ENCODE measurements around the gene FXYD3.
"Not testable (repeated sequence)": the region's sequence is repeated elsewhere in the genome, so short reads cannot be mapped to it uniquely, and the experiment has no call there.

Gene FXYD3

DNA sequence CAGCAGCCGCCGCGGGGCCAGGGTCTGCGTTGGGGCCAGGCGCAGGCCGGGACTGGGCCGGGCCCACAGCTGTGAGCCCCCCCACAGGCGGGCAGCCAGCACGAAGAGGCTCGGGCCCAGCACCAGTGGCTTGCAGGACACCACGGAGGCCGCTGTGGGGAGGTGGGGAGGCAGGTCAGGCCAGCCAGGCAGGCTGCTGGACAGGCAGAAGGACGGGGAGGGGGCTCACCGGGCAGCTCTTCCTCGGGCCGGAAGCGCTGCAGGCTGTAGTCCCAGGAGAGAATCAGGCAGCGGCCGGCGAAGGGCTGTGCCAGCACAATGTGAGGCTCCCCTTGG lies 11.0 kb downstream of the FXYD3 start:
- DNase-seq: no peak

DNA sequence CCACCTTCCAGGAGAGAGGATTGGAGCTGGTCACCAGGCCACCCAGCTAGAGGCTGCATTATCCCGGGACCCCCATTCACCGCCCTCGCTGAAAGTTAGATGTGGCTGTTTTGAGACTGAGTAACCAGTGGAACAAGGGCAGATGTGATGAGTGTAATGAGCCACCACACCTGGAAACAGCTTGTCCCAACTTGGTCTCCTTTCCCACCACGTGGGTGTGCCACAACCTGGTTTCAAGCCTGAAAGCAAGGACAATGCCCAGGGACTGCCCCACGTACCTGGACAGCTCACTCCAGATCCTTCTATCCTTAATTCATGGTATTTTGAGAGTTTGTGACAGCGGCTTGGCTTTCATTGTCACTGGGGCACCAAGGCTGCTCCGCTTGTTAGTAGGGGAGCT lies 12.2 kb downstream of the FXYD3 start:
- DNase-seq: no peak

DNA sequence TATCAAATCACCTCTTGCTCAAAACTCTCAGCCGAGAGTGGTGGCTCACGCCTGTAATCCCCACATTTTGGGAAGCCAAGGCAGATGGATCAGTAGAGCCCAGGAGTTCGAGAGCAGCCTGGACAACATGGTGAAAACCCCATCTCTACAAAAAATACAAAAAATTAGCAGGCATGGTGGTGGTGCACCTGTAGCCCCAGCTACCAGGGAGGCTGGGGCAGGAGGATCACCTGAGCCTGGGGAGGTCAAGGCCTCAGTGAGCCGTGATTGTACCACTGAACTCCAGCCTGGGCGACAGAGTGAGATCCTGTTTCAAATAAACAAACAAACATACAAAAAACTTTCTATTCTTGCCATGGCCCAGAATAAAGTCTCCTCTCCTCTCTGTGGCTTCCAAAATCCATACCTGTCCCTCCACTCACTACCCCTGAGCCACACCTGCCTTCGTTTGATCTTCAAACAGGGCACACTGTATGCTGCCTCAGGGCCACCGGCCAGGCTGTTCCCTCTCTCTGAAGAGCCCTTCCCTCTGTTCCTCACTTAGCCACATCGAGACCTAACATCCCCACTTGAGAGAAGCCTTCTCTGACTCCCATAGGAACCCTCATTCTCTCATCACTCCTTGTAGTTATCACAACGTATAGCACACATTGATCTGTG lies 12.9 kb downstream of the FXYD3 start:
- DNase-seq: no peak

DNA sequence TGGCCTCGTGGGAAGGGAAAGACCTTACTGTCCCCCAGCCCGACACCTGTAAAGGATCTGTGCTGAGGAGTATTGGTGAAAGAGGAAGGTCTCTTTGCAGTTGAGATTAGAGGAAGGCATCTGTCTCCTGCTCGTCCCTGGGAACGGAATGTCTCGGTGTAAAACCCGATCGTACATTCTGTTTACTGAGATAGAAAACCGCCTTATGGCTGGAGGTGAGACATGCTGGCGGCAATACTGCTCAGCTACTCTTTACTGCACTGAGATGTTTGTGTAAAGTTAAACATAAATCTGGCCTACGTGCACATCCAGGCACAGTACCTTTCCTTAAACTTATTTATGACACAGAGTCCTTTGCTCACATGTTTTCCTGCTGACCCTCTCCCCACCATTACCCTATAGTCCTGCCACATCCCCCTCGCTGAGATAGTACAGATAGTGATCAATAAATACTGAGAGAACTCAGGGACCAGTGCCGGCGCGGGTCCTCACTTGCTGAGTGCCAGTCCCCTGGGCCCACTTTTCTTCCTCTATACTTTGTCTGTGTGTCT lies 14.2 kb downstream of the FXYD3 start:
- DNase-seq: not testable (repeated sequence)

DNA sequence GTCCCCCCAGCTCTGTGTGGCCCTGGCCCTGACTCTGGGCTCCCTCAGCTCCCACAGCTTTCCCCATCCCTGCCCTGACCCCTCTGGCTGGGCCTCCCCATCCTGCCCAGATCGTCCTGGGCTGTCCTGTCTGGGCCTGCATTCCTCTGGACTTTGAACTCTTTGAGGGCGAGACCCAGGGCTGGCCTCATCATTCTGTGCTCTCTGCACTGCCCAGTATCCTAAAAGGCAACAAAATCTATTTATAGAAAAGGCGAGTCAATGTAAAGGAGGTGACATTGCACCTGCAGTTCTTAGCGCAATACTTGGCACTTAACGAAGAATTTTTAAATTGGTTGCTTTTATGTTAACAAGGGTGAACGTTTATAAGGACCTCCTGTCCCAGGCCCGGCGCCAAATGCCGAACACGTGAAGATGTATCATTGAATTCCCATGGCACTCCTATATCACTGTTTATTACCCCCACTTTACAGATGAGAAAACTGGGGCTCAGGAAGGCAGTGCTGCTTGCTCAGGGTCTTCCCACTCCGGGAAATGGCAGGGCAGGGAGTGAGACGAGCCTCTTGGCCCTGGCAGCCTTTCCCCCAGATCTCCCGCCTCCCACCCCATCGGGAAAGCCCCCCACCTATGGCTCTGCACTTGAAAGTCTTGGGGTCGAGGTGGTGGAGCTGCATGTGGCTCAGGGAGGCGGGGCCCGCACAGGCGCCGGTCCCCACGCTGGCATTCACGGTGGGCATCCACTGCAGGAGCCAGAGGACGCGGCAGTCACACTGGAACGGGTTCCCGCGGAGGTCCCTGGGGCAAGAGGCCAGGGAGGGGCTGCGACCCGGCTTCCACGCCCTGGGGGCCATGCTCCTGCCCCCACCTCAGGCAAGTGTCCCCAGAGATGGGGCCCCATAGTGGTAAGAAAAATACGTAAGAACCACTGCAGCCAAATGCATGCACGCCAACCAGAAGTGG lies 15.4 kb downstream of the FXYD3 start:
- DNase-seq: no peak

DNA sequence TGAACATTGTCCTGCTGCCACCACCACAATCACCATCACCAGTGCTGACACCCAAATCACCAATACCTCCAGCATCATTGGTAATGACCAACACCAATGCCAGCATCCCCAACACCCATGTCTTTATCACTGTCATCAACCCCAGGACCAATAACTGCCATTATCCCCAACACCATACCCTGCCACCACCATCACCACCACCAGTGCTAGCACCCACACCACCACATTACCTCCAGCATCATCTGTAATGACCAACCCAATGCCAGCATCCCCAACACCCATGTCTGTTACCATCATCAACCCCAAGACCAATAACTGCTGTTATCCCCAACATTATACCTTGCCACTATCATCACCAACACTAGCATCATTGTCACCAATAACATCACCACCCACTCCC lies 16.6 kb downstream of the FXYD3 start:
- DNase-seq: no peak

DNA sequence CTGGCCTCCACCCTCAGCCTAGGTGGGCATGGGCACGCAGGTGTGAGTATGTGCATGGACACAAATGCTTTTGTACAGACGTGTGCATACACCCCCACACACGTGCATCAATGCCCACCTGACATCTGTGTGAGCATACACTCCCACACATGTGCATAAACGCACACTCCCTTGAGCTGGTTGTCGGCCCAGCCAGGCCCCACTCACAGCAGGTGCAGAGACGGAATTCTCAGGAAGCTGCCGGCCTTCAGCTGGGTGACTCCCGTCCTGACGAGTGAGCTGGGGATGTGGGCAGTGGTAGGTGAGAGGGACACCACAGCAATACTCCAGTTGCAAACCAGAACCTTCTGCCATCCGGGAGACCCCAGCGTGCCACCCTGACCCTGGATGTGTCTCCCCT lies 18.2 kb downstream of the FXYD3 start:
- DNase-seq: no peak

DNA sequence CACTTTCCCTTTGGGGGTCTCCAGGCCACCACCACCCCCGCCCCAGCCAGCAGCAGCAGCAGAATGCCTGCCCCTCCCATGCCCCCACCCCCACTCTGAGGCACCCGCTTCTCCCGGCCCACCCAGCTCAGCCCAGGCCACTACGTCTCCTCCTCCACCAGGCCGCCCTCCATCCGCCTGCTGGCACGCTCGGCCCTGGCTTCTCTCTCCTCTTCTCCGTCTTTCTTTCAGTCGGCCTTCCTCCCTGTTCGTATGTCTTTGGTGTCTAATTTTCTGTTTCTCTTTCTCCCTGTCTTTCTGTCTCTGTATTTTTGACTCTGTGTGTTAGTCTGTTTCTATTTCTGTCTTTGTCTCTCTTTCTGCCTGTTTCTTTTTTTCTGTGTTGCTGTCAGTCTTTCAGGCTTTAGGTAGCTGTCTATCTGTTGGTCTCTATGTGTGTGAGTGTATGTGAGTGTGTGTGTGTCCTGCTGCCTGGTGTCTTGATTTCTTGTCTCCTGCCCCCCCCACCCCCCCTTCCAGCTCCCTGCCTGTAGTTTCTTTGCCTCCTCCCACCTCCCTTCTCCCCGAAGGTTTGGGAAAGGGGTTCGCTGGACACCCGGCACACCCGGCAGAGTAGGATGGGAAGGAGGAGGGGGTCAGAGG lies 19.1 kb downstream of the FXYD3 start, which contains the start of gene LGI4:
TSS of gene LGI4 (minus strand) at position 459 of the 642 bp plus-strand sequence. CDS start at position 80, 379 bp downstream.
- DNase-seq: no peak

DNA sequence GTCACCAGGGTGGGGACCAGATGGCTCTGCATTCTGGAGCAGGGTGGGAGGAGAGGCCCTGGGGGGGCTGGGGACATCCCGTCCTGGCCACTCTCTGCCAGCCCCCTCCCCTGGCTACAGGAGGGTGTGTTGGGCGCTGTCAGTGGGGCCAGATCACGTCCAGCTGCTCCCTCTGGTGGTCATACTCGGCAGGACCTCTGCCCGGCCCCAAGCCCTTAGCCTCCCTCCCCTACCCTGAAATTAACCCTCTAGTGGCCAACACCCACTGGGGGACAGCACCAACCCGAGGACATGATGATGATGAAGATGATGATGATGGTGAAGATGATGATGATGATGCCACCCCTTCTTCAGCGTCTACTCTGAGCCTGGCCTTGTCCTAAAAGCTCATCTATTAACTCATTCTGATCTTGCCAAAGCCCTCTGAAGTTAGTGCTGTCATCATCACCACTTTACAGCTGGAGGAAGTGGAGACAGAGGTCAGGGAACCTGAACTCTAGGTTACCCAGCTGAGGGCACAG lies 19.8 kb downstream of the FXYD3 start:
- DNase-seq: peak; percentile 66

DNA sequence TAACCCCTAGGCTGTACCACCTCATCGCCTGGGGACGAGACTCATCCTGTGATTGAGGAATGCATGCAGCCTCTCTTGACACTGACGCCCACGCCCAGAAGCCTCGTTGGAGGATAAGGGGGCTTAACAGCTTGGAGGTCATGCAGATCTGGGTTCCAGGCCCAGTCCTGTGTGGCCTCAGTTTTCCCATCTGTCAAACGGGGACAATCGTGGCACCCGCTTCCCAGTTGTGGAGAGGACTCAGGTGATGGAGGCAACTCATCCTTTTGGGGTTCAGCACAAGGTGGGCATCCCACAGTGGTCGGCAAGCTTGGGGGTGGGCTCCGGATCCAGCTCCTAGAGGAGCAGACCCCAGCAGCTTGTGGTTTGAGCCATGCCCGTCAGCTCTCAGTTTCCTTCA lies 20.6 kb downstream of the FXYD3 start:
- no peak for DNase-seq

DNA sequence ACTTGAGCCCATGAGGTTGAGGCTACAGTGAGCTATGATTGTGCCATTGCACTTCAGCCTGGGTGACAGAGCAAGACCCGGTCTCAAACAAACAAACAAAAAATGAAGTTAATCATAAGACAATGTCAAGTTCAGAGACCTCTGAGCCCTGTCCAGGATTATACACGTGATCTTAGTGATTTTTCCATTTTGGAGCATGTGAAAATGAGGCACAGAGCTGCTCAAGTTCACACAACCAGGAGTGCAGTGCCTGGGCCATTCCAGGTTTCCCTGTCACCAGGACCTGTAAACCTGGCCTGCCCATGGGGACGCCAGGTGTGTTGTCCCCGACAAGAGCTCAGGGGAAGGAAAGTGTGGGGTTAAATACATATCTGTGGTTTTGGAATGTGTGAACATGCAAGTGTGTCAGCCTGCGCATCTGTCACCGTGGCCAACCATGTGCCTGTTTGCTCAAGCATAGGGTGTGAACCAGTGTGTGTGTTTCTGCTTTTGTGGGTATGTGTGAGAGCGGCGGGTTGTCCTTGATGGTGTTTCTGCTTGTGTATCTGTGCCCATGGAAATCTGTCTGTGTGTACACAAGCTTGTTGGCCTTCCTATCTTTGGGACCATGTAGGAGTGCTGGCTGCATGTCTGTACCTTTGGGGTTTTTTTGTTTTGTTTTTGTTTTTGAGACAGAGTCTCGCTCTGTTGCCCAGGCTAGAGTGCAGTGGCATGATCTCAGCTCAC lies 21.5 kb downstream of the FXYD3 start:
- DNase-seq: no peak

DNA sequence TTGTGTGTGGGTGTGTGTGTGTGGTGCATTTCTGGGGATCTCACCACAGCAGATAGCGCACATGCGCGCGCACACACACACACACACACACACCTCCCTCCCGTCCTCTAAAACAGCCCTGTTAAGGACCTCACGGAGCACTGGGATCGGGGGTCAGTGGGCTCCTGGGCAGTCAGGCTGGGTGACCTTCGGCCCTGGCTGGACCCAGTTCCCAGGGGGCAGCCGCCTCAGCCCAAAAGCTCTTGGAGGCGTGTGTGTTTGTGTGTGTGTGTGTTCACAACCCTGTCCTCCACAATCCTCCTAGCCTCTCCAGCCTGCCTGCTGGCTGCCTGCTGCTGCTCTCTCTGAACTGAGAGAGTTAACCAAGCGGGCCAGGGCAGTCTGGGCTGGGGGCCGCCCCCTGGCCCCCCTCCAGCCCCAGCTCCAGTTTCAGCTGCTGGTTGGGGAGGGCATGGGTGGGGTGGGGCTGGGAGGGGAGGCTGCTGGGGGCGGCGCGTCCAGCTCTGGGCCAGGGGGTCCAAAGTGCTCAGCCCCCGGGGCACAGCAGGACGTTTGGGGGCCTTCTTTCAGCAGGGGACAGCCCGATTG lies 22.8 kb downstream of the FXYD3 start, which contains the start of gene FXYD1:
TSS of gene FXYD1 (plus strand) at position 520 of the 588 bp plus-strand sequence. CDS start 1,256 bp downstream, outside the sequence.
- no peak for DNase-seq

DNA sequence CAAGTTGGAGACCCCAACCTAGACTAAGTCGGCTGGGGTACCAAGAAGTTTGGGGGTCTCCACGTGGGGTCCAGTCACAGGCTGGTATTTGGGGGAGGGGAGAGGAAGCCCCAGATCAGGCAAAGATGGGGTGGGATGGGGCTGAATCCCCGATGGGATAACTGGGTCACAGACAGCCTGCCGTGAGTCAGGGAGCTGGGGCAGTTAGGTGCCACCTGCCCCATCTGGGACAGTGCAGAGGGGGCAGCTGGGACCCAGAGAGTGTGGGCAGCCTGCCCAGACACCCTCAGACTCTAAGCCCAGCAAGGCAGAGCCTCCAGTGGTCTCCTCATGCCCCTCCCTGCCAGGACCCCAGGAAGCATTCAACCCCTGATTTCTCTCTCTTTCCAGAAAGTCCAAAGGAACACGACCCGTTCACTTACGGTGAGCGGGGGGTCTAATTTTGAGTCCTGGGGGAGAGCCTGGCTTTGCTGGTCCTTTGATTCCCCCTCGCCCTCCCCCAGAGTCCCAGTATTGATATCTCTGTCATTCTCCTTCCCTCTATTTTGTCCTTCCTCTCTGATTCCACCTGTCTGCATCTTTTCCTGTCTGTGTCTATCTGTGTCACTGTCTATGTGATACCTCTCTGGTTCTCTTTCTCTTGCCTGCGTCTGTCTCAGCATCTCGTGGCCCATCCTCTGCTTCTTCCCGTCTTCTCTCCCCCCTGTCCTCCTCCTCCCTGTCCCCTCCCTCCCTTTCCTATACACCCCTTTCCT lies 24.8 kb downstream of the FXYD3 start:
- DNase-seq: no peak

DNA sequence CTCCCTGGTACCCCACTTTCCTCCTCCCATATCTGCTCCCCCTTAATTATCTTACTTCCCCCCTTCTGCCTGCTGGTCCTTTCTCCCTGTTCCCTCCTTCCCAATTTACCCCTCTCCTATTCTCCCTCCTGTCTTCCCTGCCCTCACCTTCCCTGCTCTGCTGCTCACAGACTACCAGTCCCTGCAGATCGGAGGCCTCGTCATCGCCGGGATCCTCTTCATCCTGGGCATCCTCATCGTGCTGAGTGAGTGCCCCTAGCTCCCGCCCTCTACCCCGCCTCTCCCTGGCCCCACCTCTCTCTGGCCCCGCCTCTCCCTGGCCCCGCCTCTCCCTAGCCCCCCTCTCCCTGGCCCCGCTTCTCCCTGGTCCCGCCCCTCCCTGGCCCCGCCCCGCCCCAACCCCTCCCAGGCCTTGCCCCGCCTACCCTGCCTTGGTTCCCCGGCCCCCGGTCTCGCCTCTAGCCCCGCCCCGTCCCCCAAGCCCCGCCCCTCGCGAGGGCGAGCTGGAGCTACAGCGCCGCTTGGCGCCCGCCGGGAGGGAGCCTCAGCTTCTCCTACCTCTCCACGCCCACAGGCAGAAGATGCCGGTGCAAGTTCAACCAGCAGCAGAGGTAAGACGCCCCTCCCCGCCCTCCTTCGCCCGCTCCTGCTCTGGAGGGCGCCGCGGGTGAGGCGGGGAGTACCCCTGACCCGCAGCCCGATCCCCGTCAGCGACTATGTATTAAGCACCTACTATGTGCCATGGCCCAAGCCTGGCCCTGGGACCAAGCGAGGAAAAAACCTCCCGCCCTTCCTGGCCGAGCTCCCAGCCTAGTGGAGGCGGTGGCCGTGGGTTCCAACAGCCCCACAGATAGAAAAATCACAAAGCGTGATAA lies 25.6 kb downstream of the FXYD3 start:
- DNase-seq: peak; percentile 99

DNA sequence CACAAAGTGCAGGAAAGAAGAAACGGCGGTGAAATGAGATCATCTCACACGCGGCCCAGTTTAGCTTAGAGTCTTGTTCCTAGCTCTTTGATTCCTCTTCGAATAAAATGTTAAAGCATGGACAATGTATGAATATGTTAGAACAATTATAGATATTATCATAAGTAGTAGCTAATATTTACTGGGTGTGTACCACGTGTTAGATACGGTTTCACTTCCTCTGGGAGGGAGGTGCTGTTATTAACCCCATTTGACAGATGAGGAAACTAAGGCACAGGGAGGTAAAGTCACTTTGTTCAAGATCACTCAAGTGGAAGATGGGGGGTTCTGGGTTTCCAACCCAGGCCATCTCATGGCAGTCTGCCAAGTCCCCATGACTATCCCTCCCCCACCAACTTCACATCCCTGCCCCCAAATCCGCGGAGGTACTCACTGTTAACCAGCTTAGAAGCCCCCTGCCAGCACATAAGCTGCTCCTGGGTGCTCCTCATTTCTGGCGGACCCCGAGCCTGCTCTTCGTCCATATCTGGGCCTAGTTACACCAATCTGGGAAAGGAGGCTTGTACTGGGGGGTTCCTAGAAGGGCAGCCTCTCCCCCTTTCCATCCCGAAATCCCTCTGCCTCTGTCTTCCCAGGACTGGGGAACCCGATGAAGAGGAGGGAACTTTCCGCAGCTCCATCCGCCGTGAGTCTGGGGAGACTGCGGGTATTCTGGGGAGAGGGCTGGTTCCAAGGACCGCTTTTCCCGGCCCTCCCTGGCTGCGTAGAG lies 26.4 kb downstream of the FXYD3 start:
- no peak for DNase-seq

DNA sequence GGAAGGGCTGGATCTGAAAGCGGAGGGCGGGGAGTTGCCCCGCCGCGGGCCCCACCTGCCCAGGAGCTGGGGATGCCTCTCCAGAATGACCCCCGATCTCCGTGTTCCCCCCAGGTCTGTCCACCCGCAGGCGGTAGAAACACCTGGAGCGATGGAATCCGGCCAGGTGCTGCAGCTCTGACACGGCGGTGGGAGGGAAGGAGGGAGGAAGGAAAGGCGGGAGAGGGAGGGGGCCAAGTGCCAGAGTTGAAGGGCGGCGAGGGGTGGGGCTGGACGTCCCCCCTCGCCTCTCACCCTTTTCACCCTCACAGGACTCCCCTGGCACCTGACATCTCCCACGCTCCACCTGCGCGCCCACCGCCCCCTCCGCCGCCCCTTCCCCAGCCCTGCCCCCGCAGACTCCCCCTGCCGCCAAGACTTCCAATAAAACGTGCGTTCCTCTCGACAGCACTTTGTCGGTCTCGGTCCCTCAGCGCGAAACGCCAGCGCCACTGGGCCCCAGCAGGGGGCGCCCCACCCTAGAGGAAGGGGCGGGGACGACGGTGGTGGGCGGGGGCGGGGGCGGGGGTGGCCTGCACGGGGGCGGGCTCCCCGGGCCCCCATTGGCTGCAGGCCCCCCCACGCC lies 27.1 kb downstream of the FXYD3 start:
- peak; percentile 66 for DNase-seq

DNA sequence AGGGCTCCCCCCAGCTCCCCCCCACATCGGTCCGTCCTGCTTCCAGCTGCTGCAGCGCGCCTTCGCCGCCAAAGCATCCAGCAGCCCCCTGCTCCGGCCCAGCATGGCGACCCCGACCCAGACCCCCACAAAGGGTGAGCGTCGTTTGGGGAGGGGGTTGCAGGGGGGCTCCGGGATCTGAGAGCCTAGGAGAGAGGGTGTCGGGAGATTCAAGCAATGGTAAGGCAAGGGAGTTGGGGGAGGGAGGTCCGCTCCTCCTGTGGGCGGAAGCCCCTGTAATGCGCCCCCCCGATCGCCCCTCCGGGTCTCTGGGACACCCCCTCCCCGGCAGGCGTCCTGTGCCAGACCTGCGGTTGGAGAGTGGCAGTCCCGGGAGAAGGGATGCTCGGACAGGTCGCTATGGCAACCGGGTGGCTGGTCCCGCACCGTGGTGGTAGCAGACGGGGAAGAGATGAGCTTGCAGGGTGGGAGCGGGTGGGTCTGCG lies 27.6 kb downstream of the FXYD3 start, which contains the start of gene FXYD7:
TSS of gene FXYD7 (plus strand) at position 25 of the 485 bp plus-strand sequence. CDS start at position 104, 79 bp downstream.
- no peak for DNase-seq

DNA sequence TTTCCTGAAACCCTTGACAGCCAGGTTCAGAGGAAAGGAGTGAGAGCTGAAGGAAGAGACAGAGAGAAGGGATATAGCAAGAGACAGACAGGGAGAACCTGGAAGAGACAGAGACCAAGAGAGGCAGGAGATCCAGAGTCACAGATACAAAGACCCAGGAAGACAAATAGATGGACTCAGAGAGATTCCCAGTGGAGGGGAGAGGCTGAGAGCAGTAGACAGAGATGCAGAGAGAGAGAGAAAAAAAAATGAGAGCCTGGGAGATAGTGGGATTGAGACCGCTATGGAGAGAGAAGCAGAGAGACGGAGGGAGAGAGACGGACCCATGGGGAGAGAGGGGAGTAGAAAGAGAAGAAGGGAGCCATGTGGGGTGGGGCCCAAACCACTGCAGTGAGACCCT lies 28.2 kb downstream of the FXYD3 start:
- no peak for DNase-seq

DNA sequence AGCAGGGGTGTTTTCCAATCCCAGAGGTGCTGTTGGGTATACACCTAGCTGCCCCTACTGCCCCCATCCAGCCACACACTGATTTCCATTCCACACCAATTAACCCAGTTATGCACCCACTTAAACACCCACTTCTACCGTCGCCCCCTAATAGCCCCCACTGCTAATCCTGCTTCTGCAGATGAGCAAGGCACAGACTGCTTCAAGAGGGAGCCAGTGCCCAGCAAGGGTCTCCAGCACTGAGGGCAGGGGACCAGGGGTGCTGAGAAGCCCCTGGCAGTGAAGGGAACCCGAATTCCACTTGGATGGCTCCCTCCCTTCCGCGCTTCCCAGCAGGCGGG lies 28.6 kb downstream of the FXYD3 start:
- DNase-seq: no peak
